ENCODE measurements around the gene MAMLD1.

The MAMLD1 gene

DNA sequence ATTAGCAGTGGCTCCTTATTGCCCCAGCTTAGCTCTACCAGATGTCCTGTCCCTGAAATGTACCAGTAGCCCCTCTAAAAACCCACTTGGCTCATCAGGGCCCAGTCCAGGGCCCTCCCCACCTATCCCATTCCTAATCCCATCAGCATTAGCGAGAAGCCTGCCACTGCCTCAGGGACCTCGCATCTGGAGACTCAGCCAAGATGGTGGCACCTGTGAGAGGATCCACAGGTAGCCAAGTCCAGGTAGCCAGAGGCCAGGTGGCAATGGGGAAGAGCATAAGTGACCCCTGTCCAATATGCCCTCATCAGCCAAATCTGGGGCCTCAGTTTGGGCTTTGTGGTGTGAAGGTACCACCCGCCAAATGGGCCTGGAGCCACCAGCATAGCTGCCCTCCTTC, 97.7 kb downstream of the MAMLD1 start:
- DNase-seq (ENCODE audit: low read depth), result no peak

DNA sequence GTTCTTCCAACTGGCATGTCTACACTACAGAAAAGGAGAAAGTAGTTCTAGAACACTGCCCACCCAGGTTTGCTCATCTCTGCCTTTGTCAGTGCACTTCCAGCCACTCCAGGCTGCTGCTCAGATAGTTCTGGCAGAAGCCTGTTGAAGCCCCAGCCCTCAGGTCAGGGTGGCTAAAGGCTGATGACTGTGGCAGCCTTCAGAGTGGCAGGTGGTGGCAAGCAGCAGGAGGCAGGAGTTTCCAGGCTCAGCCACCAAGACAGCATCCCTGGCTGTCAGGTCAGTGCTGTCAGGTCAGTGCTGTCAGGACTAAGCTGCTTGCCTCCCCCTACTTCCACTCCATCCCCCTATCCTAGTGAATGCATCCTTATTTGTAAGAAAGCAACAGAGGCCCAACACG, 100.4 kb downstream of the MAMLD1 start:
- no peak for DNase-seq (ENCODE audit: low read depth)

DNA sequence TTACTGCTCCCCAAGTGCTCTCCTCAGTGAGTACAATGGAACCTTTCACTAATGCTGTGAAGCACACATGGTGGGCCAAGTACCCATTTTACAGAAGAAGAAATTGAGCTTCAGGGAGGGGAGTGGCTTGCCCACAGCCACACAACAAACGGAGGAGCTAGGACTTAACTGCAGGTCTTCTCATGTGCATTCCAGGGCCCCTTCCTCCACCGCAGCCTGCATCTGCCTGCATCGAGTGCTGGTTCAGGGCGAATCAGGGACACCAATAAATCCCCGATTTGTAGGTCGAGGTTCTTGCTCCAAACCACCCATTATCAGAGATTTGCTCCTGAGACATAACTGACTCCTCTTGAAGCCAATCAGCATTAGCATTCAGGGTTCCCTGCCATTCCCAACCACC, 100.9 kb downstream of the MAMLD1 start:
- DNase-seq (ENCODE audit: low read depth), result no peak

DNA sequence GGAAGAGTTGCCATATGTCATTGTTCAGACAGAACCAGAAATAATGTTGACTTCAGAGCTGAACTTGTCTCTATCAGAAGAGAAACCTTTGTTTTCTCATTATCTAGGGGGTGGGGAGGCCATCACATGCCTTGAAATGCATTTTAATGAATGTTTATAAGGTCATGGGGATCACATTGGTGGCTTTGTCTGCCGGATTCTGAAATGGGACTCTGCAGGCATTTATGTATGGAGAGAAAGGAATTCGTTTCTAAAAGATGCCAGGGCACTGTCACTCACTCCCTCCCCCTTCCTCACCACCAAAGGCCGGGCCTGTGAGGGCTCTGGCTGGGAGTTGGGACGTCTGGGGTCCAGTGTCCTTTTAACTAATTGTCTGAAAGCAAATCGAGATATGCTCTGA, 102.2 kb downstream of the MAMLD1 start:
- DNase-seq (ENCODE audit: low read depth), result no peak

DNA sequence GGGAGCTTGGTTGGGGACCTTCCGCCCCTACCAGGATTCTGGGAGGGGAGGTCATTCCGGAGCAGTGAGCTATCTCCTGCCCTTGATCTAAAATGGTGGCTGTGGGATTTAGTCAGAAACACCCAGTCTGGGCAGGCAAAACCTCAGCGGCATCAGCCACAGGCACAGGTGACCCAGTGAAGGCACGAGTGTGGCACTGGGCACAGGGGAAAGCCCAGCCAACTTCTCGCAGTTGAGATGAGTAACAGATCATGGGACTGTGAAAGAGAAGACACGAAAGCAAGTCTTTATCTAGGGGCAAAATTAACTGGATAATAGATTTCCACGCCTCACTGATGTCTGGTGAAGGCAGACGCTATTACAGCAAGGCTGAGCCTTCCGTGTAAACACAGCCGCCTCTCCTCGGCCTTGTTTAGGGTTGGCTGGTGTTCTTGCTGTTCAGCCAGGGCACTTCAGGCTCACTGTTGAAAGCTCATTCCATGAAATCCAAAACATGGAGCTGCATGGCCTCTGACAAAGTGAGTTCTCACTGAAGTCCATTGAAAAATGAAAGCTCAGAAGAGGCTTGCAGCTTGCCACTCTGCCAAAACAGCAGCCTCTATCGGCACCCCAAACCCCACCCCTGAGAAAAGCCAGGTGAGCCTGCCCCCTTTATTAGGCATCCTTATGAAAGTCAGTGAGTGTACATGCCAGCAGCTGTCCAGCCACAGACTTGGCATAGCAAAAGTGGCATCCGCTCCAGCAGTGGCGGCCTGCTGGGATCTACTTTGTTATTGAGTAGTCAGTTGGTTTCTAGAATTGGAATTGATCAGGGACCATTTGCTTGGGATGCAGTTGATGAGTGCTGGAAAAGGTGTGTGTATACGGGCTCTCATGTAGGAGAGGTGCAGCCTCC, 103.0 kb downstream of the MAMLD1 start:
- DNase-seq (ENCODE audit: low read depth), result no peak

DNA sequence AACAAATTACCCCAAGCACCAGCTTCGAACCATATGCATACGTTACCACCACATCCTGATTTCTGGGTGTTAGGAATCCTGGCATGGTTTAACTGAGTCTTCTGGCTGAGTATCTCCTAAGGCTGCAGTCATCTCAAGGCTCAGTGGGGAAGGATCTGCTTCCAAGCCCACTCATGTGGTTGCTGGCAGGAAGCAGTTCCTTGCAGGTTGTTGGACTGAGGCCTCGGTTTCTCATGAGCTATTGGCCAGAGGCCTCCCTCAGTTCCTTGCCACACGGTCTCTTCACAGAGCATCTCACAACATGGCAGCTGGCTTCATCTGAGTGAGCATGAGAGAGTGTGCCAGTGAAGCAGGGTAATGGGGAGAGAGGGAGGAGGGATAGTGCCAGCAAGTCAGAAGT, 109.2 kb downstream of the MAMLD1 start:
- no peak for DNase-seq (ENCODE audit: low read depth)

DNA sequence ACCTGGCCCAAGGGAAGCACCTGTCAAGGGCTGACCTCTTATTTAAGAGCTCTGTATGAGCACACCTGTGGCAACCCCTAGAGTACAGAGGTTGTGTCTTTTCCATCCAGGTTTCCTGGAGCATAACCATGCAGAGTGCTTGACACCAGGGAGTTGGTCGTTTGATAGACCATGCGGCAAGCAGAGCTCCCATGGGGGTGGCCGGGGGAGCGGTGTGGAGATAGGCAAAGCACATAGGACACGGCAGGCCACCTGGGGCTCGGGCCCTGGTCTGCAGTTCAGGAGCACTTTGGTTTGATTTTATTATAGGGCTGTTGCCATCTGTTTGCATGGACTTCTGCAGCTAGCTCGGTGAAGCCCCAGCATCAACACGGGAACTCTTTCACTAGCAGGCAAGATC, 110.3 kb downstream of the MAMLD1 start:
- no peak for DNase-seq (ENCODE audit: low read depth)

DNA sequence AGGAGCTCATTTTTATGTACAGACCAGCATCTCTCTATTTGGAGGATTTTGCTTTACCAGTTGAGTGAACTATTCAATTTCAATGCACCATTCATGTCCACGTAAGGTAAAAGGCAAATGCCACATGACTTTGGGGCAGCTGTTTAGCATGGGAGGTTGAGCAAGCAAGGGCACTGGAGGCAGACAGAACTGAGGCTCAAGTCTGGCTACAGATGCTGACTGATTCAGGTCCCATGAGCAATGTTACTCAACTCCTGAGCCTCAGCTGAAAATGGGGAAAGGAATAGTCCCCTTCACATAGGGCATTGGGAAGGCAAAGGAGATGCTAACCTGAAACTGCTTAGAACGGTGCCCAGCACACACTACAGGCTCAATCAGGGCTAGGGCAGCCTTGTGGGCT, 112.3 kb downstream of the MAMLD1 start:
- DNase-seq (ENCODE audit: low read depth), result no peak

DNA sequence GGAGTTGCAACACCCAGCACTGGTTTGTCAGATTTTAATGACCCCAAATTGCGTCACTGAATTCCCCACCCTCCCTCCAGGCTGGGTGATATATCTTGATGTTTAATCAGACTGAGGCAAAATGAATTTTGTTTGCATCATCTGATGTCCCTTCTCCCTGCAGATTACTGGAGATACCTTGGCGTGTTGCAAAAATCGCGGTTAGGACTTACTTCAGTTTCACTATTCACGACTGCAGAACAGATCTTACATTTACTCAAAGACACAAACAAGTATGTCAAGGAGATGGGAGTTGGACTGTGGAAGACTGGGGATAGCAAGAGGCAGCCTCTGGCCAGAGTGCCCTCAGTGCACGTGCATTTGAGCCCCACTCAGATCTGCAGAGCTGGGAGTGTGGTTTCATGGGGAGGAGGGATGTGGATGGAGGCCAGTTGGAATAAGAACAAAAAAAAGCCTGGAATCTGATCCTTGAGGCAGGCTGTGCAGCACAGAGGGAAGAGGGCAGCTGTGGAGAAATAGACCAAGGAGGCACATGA, 113.1 kb downstream of the MAMLD1 start:
- DNase-seq (ENCODE audit: low read depth), result no peak

DNA sequence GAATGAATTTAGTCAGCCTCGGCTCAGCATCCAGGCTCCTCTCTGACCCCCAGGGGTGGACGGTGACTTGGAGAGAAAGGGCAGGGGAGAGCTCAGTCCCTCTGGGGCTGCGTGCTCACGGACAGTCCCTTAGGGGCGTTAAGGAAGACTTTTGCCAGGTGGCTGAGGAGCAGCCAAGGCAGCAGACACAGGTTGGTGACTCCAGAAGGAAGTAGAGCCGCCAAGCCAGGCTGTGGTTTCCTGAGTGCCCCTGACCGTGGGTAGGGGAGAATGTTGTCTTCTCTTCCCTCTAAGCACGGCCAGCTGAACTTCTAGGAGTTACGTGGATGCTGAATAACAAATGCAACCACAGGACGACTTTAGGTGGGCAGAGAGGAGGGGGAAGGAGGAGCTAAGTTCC, 114.3 kb downstream of the MAMLD1 start:
- no peak for DNase-seq (ENCODE audit: low read depth)

DNA sequence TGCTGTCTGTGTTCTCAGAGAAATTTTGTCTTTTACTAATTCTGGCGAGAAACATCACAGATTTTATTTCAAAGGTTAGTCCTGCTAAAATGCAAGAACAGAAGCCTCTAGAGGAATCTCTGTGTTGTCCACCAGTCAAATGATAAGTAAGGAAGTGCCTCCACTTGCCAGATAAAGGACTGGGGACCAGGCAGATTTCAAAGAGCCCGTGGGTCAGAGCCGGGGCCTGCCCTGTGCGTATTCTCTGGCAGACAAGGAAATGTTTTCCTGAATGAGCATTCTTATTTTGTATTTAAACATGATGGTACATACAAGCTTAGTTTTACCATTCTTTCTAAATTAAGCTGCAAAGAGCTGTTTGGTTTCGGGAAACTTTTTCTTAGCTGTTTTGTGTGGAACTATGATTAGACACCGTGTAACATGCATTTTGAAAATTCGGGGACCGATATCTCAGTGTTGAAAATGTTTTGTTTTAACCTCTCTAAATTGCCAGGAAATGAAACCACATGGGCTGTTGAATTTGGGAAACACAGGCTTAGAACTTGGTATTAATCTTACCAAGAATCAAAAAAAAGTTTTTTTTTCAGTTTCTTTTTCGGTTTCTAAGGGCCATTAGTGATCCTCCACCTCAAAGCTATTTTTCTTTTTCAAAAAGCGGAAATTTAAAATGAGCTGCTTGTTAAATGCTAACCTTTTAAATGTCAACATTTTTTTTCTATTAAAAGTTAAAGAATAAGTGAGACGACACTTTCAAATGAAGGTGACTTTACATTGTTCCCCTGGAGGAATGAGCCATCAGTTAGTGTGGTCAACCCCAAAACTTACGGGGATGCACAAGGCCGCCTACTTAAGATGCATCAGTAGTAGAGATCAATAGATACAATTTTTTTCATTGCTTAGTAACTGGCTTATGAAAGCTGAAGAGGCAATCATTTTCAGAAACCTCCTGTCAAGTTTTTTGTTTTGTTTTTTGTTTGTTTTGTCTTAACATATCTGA, 115.7 kb downstream of the MAMLD1 start:
- no peak for DNase-seq (ENCODE audit: low read depth)

DNA sequence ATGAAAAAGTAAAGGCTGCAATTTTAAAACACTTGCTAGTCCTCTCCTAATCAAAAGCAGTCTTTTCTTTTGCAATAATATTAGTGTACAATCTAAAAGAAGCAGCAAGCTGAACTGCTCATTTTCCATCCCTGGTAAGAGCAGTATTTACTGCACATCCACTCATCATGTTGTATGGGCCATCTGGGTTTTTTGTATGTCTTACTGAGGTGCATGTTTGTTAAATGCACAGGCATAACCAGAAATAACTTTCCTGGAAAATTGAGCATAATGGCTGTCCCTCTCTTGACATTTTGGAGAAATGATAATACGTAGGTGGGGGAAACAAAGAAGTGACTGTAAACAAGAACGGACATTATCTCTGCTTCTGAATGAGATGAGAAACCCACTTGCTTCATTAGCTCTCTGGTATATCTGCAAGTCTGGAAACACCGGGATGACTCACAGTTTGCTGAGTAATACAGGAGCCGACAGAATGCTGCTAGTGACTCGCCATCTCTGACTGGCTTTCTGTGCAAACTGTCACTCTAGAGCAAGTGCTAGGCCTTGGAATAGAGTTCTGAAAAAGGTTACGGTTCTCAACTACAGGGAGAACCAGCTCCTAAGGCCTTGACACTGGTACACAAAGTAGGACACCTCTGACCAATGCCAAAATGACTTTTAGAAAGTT, 119.6 kb downstream of the MAMLD1 start:
- no peak for DNase-seq (ENCODE audit: low read depth)

DNA sequence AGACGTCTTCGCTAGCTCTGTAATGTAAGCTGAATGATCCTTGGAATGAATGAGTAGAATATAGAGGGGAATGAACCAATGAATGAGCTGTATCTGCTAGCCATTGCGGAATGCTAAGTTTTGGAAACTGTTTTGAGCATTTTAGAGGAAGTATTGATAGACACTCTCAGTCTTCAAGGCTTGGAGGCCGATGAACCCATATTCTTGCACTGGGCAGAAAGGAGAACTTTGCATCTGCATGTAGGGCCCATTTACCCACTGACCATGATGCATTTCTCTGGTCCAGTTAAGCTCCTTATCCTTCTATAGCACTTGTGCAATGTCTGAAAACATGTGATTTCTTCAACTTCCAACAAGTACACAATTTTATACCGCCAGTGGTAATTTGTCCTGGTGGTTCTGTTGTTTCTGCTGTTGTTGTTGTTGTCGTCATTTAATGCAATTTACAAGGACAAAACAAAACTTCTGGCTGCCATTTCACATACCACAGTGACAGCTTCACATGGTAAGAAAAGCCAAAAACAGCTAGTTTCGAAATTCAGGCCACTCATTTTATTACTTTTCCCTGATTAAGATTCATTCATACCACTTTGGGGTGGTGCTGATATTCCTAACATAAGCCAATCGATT, 120.4 kb downstream of the MAMLD1 start:
- DNase-seq (ENCODE audit: low read depth), result no peak

DNA sequence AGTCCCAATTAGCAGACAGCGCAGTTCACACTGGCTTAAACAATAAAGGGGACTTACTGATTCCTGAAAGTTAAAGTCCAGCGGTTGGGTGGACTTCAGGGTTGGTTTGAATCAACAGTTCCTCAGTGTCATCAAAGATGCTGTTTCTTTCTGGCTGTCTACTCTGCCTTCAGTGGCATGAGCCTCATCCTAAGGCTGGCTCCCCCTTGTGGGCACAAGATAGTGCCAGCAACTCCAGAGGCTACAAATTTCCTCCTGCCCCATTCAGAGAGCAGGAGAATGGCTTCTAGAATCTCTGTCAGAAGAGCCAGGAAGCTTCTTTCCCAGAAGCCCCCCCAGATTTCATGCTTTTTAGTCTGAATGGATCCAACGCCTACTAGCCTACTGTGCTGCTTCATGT, 122.9 kb downstream of the MAMLD1 start:
- no peak for DNase-seq (ENCODE audit: low read depth)

DNA sequence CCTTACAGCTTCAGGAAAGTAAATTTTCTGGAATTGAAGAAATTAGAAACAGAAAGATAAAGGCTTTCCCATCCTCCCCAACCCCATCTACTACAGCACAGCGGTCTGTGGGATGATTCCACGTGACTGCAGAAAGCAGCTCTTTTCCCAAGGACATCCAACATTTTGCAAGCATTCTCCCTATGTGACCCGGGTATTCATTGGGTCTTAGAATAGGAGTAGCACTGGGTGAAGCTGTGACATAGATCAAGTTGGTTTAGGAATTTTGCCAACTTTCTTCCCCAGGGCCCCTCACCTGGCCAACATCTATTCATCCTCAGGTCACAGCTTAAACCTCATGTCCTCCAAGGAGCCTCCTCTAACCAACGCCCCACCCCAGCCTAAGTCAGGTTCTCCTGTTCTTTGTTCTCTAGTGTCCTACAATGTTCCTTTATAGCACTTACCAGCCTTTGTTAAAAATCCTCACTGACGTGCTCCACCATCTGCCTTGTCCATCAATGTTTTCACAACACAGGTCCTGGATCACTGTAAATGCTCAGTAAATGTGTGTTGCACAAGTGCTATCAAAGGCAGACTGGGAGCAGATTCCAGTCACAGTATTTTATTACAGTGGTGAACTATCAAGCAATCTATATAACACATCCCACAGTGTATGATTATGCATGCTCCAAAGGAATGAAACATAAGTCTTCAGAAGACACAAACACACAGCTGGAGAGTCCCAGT, 124.4 kb downstream of the MAMLD1 start:
- DNase-seq (ENCODE audit: low read depth), result no peak

DNA sequence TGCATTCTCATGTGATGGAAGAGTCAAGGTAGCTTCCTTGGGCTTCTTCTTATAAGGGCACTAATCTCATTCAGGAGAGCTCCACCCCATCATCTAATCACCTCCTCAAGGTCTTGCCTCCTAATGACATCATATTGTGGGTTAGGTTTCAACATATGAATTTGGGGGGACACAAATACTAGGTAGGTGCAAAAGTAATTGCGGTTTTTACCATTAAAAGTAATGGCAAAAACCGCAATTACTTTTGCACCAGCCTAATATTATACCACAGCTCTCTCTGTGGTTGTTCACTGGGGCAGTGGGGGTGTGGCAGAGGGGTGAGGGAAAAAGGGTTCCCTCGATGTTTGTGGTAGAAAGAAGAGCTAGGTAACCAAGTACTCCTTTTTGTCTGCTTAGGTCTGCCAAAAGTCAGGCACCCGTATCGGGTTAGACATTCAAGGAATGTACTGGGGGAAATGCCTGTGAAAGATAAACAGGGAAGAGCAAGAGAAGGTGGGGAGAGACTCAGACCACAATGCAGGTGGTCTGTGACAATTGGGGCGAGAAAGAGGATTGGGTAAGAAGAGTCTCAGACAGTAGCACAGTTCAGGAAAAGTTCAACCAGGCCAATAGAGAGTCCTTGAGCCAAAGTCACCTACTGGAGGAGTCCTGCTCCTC, 126.4 kb downstream of the MAMLD1 start:
- DNase-seq (ENCODE audit: low read depth), result no peak

DNA sequence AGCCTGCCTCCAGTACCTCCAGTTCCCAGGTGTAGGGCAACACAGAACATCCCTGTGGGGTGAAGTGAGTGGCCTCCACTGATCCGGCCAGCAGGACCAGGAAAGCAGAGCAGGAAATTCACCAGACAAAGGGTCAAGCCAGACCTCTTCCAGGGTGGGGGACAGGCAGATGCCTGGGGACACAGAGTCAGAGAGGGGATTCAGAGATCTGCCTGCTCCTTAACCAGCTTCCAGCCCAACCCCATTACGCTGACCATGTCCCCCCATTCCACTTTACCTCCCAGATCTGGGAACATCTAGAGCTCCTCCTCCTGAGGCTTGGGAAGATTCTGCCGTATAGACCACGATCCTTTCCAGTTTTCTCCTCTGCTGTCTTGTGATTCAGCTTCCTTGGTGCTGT, 132.4 kb downstream of the MAMLD1 start:
- no peak for DNase-seq (ENCODE audit: low read depth)

DNA sequence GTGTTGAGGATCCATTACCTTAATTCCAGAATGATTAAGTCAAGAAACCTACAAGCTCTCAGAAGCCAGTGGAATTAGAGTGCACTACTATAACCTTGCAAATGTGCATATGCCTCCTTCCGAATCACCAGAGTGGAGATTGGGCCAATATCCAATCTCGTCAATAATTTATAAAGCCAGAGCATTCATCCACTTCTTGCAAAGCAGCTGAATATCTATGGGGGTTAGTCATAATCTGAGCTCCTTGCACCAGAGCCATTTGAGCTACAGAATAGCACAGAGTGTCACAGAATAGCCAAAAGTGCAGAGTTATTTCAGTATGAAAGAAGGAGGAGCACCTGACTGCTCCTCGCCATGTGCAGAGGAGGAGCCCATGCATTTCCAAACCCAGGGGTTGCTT, 136.1 kb downstream of the MAMLD1 start:
- DNase-seq (ENCODE audit: low read depth), result no peak

DNA sequence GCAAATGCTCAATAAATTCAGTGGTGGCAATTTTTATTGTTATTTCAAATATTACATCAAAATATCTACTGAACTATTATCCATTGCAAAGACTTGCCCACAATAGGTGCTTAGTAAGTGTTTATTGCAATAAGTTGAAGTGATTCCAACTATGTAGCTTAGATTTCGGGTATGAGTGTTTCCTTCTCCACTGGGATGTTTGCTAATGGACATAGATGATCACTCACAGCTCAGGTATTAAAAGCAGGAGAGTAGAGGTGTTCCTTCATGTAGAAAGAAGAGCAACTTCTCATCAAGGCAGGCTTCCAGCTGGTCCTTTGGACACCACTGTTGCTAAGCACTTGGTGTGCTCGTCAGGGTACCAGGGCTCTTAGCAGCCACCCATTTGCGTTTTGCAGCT, 139.0 kb downstream of the MAMLD1 start:
- no peak for DNase-seq (ENCODE audit: low read depth)
